MG63 (cell line): ENCODE measurements around the gene GALNT7. TPM values are rescaled to one million over a fixed set of nuclear protein-coding genes. Genes with fewer than 3 reads are reported as not detected.
"Not testable (repeated sequence)": the region's sequence is repeated elsewhere in the genome, so short reads cannot be mapped to it uniquely, and the experiment has no call there.

Source experiments
- DNase-seq: peaks from one replicate; pipeline ENCODE4 v3.0.0-alpha.2; 2020
- H3K27me3 ChIP-seq: fragments of 250-450 bp; sonication (Bioruptor Pico); 2 replicates; pipeline ENCODE4 v1.5.1; 2020; ENCODE audit warnings: mild to moderate bottlenecking, moderate library complexity
- H3K36me3 ChIP-seq: fragments of 250-450 bp; sonication (Bioruptor Pico); 2 replicates; pipeline ENCODE4 v1.5.1; 2020; ENCODE audit warnings: mild to moderate bottlenecking, moderate library complexity
- H3K4me3 ChIP-seq: fragments of 250-450 bp; sonication (Bioruptor Pico); 2 replicates; pipeline ENCODE4 v1.5.1; 2020; ENCODE audit warnings: mild to moderate bottlenecking, moderate library complexity
- H3K9me3 ChIP-seq: fragments of 250-450 bp; sonication (Bioruptor Pico); 2 replicates; pipeline ENCODE4 v1.5.1; 2020; ENCODE audit warnings: mild to moderate bottlenecking, moderate library complexity
- total RNA-seq: library from RNA; depleted of rRNA; stranded (reverse); fragments of >200 nt; shearing (Covaris generic); gene quantifications from 2 replicates; pipeline ENCODE4 v1.2.3, GENCODE V29; 2014; ENCODE audit warnings: low replicate concordance

The GALNT7 gene
- total RNA-seq, 1 experiment from 2014 or later: 22.6 TPM

- H3K27me3 ChIP-seq: no peaks in the 10 kb centered on the region
- no peaks in the 10 kb centered on the region for H3K9me3 ChIP-seq
- DNase-seq: no peak
- no peak overlapping the region for H3K4me3 ChIP-seq
- no peaks in the 10 kb centered on the region for H3K36me3 ChIP-seq
Measured at GRCh38 chr4:173181848-173182247, 13.2 kb downstream of the GALNT7 start.

DNA sequence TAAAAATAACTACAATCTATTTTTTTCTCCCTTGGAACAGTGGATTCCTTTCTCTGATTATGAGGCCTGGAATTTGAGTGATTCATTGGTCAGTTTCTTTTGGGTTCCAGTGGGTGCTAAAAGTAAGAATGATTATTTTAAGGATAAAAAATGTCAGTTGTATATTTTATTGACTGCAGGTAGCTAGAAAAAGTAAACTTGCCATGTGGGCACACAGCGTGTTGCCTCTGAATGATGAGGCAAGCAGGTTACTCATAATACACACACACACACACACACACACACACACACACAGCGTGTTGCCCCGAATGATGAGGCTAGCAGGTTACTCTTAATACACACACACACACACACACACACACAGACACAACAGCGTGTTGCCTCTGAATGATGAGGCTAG, 13.8 kb downstream of the GALNT7 start:
- no peaks in the 10 kb centered on the region for H3K27me3 ChIP-seq
- H3K9me3 ChIP-seq: no peaks in the 10 kb centered on the region
- H3K36me3 ChIP-seq: no peaks in the 10 kb centered on the region
- peak; percentile 66 for DNase-seq
- no peak overlapping the region for H3K4me3 ChIP-seq

DNA sequence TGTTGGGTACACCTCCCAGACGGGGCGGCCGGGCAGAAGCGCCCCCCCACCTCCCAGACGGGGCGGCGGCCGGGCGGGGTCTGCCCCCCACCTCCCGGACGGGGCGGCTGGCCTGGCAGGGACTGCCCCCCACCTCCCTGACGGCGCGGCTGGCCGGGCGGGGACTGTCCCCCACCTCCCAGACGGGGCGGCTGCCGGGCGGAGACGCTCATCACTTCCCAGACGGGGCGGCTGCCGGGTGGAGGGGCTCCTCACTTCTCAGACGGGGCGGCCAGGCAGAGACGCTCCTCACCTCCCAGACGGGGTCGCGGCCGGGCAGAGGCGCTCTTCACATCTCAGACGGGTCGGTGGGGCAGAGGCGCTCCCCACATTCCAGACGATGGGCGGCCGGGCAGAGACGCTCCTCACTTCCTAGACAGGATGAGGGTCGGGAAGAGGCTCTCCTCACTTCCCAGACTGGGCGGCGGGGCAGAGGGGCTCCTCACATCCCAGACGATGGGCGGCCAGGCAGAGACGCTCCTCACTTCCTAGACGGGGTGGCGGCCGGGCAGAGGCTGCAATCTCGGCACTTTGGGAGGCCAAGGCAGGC, 15.1 kb downstream of the GALNT7 start:
- not testable (repeated sequence) for H3K27me3 ChIP-seq, DNase-seq, H3K9me3 ChIP-seq, H3K4me3 ChIP-seq, H3K36me3 ChIP-seq

DNA sequence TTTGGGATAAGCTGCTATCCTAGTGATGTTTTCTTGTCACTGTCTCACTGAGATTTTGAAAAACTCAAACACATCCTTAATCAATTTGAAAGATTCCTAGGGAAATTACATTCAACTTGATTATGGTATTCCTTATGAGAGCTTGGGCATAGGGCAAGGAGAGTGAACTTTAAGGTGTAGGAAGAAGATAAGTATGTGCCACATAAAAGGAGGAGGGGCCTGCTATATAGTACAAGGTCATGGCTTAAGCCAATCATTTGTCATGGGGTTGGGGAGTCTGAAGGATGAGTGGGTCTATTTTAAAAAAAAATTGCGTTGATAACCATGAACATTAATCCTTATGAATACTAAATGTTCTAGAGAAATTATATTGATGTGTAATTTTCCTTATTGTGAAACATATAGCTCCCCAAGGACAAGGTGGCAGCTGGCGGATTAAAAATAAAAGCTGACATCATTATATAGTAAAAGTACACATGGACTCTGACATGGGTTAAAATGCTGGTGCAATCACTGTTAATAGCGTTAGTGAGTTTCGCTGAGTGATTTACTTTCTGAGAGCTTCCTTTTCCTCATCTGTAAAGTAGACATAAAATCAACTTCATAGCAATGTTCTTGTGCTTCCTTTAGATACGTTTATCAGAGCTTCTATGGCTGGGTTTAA, 17.4 kb downstream of the GALNT7 start:
- H3K27me3 ChIP-seq: no peaks in the 10 kb centered on the region
- peaks cover 2% of the 10 kb centered on the region; the same call in 1 of the 2 replicates for H3K9me3 ChIP-seq
- no peak for DNase-seq
- no peak overlapping the region for H3K4me3 ChIP-seq
- no peaks in the 10 kb centered on the region for H3K36me3 ChIP-seq

- H3K36me3 ChIP-seq: no peaks in the 10 kb centered on the region
- no peaks in the 10 kb centered on the region for H3K27me3 ChIP-seq
- H3K4me3 ChIP-seq: no peak overlapping the region
- no peak for DNase-seq
- peaks cover 2% of the 10 kb centered on the region; the same call in 1 of the 2 replicates for H3K9me3 ChIP-seq
Measured at GRCh38 chr4:173187732-173188131, 19.1 kb downstream of the GALNT7 start.

GRCh38 chr4:173188648-173189047, 20.0 kb downstream of the GALNT7 start:
- peaks cover 2% of the 10 kb centered on the region; the same call in 1 of the 2 replicates for H3K9me3 ChIP-seq
- no peaks in the 10 kb centered on the region for H3K27me3 ChIP-seq
- H3K36me3 ChIP-seq: no peaks in the 10 kb centered on the region
- H3K4me3 ChIP-seq: no peak overlapping the region
- DNase-seq: no peak

DNA sequence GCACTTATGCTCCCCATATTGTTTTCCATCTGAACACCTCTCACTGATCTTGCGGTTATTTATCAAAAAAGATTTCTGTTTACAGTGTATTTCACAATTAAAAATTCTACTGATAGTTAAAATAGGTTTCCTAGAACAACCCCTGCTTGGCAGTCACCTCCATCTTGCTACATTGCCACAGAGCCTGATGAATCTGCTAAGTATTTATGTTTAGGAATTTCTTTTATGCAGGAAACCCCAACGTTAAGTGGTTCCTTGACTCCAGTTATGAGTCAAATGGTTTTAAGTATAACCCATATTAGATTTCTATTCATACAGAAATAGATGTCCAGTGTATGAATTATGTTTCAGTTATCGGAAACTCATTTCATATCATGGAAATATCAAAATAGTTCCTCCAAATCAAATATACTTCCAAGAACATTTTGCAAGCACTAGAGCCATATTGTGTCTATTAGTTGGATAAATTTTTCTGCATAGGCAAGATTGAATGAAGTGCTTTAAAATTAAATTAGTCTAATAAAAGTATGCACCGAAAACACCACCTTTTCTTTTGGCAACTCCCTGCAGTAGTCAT, 20.6 kb downstream of the GALNT7 start:
- peak; percentile 24 for DNase-seq
- Histone ChIP-seq H3K27me3 (no peaks in the 10 kb centered on the region), H3K9me3 (peaks cover 2% of the 10 kb centered on the region; the same call in 1 of the 2 replicates), H3K36me3 (no peaks in the 10 kb centered on the region), H3K4me3 (no peak overlapping the region)

- Histone ChIP-seq H3K9me3 (peaks cover 2% of the 10 kb centered on the region; the same call in 1 of the 2 replicates), H3K36me3 (peaks cover 3% of the 10 kb centered on the region; the same call in 1 of the 2 replicates), H3K4me3 (no peak overlapping the region), H3K27me3 (no peaks in the 10 kb centered on the region)
- DNase-seq: no peak
Measured at GRCh38 chr4:173191623-173192041, 23.0 kb downstream of the GALNT7 start.

GRCh38 chr4:173192375-173193162, 24.0 kb downstream of the GALNT7 start:
- peaks cover 2% of the 10 kb centered on the region; the same call in 1 of the 2 replicates for H3K9me3 ChIP-seq
- no peak for DNase-seq
- H3K27me3 ChIP-seq: no peaks in the 10 kb centered on the region
- H3K4me3 ChIP-seq: no peak overlapping the region
- peaks cover 3% of the 10 kb centered on the region; the same call in 1 of the 2 replicates for H3K36me3 ChIP-seq

GRCh38 chr4:173194157-173194556, 25.5 kb downstream of the GALNT7 start:
- Histone ChIP-seq H3K27me3 (no peaks in the 10 kb centered on the region), H3K36me3 (peaks cover 3% of the 10 kb centered on the region; the same call in 1 of the 2 replicates), H3K9me3 (peaks cover 2% of the 10 kb centered on the region; the same call in 1 of the 2 replicates), H3K4me3 (no peak overlapping the region)
- no peak for DNase-seq

DNA sequence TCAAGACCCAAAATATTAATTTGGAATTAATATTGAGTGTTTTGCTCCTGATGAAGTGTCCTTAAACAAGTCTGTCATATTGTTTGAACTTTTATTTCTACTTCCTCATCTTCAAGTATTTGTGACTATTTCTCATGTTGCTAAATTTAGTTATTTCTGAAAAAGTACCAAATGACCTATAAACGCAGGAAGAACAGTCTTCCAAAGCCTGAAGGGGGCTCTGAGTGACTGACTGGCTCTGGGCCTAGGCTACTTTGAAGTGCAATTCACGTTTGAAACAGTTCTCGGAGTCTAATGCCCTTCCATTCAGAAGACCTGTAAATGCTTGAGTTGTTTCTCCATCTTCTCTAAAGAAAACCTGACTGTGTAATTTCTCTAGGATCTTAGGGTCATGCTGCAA, 26.5 kb downstream of the GALNT7 start:
- H3K9me3 ChIP-seq: peaks cover 2% of the 10 kb centered on the region; the same call in 1 of the 2 replicates
- peaks cover 3% of the 10 kb centered on the region; the same call in 1 of the 2 replicates for H3K36me3 ChIP-seq
- H3K27me3 ChIP-seq: no peaks in the 10 kb centered on the region
- no peak for DNase-seq
- H3K4me3 ChIP-seq: no peak overlapping the region

DNA sequence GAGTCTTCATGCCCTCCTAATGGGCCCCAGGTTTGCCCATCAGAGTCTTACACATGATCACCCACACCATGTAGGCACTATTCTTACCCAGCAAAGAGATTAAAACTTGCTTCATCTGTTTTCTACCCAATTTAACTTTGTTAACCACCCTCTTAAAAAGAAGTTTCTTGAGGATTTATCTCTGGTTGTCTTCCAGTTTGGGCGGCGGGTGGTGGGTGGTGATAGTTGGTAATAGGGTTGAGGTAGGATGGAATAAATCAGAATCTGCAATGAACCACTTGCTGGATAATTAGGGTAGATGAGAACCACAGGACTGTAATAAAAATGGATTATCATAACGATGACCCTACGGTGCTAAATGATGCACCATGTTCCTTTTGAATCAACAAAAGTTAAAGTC, 30.9 kb downstream of the GALNT7 start:
- DNase-seq: no peak
- Histone ChIP-seq H3K9me3 (peaks cover 4% of the 10 kb centered on the region), H3K4me3 (no peak overlapping the region), H3K36me3 (peaks cover 3% of the 10 kb centered on the region; the same call in 1 of the 2 replicates), H3K27me3 (no peaks in the 10 kb centered on the region)

GRCh38 chr4:173200103-173200884, 31.7 kb downstream of the GALNT7 start:
- no peak overlapping the region for H3K4me3 ChIP-seq
- H3K9me3 ChIP-seq: peaks cover 5% of the 10 kb centered on the region
- no peaks in the 10 kb centered on the region for H3K27me3 ChIP-seq
- no peak for DNase-seq
- peaks cover 3% of the 10 kb centered on the region; the same call in 1 of the 2 replicates for H3K36me3 ChIP-seq

DNA sequence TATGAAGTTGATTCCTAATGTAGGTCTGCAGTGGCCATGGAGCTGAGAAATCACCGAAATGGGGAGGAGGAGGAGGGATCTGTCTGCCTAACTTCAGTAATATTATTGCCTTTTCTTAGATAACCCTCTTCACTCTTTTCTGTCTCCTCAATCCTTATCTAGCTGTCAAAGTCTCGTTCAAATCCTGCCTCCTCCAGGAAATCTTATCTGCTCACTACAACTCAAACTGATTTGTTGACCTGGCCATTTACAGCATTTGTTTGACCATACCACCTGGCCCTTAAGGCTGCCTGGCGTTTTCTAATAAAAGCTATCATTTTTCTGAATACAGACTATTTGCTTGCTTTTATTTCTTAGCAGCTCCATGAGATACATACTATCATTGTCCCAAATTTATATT, 33.8 kb downstream of the GALNT7 start:
- Histone ChIP-seq H3K27me3 (no peaks in the 10 kb centered on the region), H3K4me3 (no peak overlapping the region), H3K36me3 (no peaks in the 10 kb centered on the region; the same call in 1 of the 2 replicates), H3K9me3 (peaks cover 5% of the 10 kb centered on the region)
- DNase-seq: no peak

GRCh38 chr4:173205656-173206055, 37.0 kb downstream of the GALNT7 start:
- no peak for DNase-seq

GRCh38 chr4:173208420-173208819, 39.8 kb downstream of the GALNT7 start:
- no peaks in the 10 kb centered on the region; the same call in 1 of the 2 replicates for H3K36me3 ChIP-seq
- no peaks in the 10 kb centered on the region for H3K27me3 ChIP-seq
- H3K4me3 ChIP-seq: no peak overlapping the region
- H3K9me3 ChIP-seq: peaks cover 5% of the 10 kb centered on the region
- no peak for DNase-seq

More at GRCh38 chr4:173205656-173206055, 37.0 kb downstream of the GALNT7 start:
- no peaks in the 10 kb centered on the region for H3K27me3 ChIP-seq
- H3K36me3 ChIP-seq: no peaks in the 10 kb centered on the region; the same call in 1 of the 2 replicates
- H3K9me3 ChIP-seq: peaks cover 5% of the 10 kb centered on the region
- H3K4me3 ChIP-seq: no peak overlapping the region
